ENCODE data around the gene FAM161B.
"Not testable (repeated sequence)": the region's sequence is repeated elsewhere in the genome, so short reads cannot be mapped to it uniquely, and the experiment has no call there.

- TF ChIP-seq, protein P1, sequence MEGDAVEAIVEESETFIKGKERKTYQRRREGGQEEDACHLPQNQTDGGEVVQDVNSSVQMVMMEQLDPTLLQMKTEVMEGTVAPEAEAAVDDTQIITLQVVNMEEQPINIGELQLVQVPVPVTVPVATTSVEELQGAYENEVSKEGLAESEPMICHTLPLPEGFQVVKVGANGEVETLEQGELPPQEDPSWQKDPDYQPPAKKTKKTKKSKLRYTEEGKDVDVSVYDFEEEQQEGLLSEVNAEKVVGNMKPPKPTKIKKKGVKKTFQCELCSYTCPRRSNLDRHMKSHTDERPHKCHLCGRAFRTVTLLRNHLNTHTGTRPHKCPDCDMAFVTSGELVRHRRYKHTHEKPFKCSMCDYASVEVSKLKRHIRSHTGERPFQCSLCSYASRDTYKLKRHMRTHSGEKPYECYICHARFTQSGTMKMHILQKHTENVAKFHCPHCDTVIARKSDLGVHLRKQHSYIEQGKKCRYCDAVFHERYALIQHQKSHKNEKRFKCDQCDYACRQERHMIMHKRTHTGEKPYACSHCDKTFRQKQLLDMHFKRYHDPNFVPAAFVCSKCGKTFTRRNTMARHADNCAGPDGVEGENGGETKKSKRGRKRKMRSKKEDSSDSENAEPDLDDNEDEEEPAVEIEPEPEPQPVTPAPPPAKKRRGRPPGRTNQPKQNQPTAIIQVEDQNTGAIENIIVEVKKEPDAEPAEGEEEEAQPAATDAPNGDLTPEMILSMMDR (IDR thresholded peaks at IDR 0.05 in 2 of 3, conservative IDR thresholded peaks at IDR 0.05 in 1 of 3; ENCODE audit: borderline replicate concordance in 1 of 3, insufficient read depth in 1 of 3, low read depth in 2 of 3, low read length in 2 of 3) = not testable (repeated sequence)
- TF ChIP-seq, protein P2, sequence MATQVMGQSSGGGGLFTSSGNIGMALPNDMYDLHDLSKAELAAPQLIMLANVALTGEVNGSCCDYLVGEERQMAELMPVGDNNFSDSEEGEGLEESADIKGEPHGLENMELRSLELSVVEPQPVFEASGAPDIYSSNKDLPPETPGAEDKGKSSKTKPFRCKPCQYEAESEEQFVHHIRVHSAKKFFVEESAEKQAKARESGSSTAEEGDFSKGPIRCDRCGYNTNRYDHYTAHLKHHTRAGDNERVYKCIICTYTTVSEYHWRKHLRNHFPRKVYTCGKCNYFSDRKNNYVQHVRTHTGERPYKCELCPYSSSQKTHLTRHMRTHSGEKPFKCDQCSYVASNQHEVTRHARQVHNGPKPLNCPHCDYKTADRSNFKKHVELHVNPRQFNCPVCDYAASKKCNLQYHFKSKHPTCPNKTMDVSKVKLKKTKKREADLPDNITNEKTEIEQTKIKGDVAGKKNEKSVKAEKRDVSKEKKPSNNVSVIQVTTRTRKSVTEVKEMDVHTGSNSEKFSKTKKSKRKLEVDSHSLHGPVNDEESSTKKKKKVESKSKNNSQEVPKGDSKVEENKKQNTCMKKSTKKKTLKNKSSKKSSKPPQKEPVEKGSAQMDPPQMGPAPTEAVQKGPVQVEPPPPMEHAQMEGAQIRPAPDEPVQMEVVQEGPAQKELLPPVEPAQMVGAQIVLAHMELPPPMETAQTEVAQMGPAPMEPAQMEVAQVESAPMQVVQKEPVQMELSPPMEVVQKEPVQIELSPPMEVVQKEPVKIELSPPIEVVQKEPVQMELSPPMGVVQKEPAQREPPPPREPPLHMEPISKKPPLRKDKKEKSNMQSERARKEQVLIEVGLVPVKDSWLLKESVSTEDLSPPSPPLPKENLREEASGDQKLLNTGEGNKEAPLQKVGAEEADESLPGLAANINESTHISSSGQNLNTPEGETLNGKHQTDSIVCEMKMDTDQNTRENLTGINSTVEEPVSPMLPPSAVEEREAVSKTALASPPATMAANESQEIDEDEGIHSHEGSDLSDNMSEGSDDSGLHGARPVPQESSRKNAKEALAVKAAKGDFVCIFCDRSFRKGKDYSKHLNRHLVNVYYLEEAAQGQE (IDR thresholded peaks at IDR 0.05; ENCODE audit: low read depth) = not testable (repeated sequence)
- not testable (repeated sequence) for TF ChIP-seq ZNF274 (IDR thresholded peaks at IDR 0.05; ENCODE audit: low read depth, low read length); RAD21 (IDR thresholded peaks at IDR 0.05; ENCODE audit: low read depth); SRF (IDR thresholded peaks at IDR 0.05; ENCODE audit: low read depth); POLR2A (IDR thresholded peaks at IDR 0.05; ENCODE audit: borderline replicate concordance, extremely low read depth, insufficient read depth, insufficient read length); EZH2 (IDR thresholded peaks at IDR 0.05); ZFX (IDR thresholded peaks at IDR 0.05); JUND (IDR thresholded peaks at IDR 0.05); POLR2AphosphoS5 (IDR thresholded peaks at IDR 0.05; ENCODE audit: low read depth, low read length); EZH2phosphoT487 (IDR thresholded peaks at IDR 0.05; ENCODE audit: borderline replicate concordance); MAX (IDR thresholded peaks at IDR 0.05)
- TF ChIP-seq, protein P3, sequence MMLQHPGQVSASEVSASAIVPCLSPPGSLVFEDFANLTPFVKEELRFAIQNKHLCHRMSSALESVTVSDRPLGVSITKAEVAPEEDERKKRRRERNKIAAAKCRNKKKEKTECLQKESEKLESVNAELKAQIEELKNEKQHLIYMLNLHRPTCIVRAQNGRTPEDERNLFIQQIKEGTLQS (IDR thresholded peaks at IDR 0.05) = not testable (repeated sequence)
These were observed 38.8 kb upstream of the FAM161B start for GRCh38 chr14:73988656-73989055.

All from HCT116 (cell line).